Suprapubic skin (tissue), 3 donors: ENCODE results near the gene GPR179.
"Not testable (repeated sequence)": the region's sequence is repeated elsewhere in the genome, so short reads cannot be mapped to it uniquely, and the experiment has no call there.

ENCODE experiments used
- POLR2A ChIP-seq, 2 donors: fragments of 450-650 bp; IDR thresholded peaks; one replicate each; pipeline ENCODE4 v1.6.1; 2017; ENCODE audit warnings: antibody characterized with exemption in 2 of 2, mild to moderate bottlenecking in 2 of 2, moderate library complexity in 2 of 2
- TF ChIP-seq, protein P1 (sequence below), 2 donors: fragments of 200-600 bp in 1 of 2; fragments of 450-650 bp in 1 of 2; sonication (generic) in 1 of 2; IDR thresholded peaks; one replicate each; pipeline ENCODE4 v1.5.1; 2016 to 2019; ENCODE audit warnings: antibody characterized with exemption in 2 of 2, mild to moderate bottlenecking in 1 of 2, moderate library complexity in 1 of 2

DNA sequence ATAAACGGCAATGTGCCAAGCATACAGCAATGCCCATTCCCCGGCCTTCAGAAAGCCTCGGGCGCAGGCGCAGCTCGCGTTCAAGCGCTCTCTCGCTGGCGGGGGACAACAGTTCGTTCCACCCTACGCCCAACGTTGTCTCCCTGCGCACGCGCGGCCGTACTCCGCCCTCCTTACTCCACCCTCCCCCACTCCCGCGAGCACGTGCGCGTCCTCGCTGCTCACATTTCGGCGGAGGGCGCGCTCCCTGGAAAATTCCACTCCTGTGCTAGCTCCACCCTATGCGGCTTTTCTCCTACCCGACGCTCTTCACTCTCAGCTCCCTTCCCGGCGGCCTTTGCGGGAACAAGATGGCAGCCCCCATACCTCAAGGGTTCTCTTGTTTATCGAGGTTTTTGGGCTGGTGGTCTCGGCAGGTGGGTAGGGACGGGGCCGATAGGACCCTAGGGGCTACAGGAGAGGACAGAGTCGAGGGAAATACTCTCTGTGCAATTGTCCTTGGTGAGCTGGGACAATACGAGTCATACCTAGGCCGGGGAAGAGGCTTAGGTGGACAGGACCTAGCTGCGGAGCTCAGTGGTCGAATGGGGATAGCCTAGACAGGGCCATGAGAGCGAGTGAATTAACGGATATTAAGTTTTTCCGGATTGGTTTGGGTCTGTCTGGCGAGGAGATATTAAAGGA lies 46.8 kb downstream of the GPR179 start, which contains the start of gene MRPL45:
- not testable (repeated sequence) for TF ChIP-seq POLR2A (IDR thresholded peaks at IDR 0.05)
- TF ChIP-seq, protein P1, sequence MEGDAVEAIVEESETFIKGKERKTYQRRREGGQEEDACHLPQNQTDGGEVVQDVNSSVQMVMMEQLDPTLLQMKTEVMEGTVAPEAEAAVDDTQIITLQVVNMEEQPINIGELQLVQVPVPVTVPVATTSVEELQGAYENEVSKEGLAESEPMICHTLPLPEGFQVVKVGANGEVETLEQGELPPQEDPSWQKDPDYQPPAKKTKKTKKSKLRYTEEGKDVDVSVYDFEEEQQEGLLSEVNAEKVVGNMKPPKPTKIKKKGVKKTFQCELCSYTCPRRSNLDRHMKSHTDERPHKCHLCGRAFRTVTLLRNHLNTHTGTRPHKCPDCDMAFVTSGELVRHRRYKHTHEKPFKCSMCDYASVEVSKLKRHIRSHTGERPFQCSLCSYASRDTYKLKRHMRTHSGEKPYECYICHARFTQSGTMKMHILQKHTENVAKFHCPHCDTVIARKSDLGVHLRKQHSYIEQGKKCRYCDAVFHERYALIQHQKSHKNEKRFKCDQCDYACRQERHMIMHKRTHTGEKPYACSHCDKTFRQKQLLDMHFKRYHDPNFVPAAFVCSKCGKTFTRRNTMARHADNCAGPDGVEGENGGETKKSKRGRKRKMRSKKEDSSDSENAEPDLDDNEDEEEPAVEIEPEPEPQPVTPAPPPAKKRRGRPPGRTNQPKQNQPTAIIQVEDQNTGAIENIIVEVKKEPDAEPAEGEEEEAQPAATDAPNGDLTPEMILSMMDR (IDR thresholded peaks at IDR 0.05), result not testable (repeated sequence)
